NCI-H2171 (cell line): ENCODE data around the gene RUNX1.

Experiments used
- DNase-seq: peaks from one replicate; lab custom pipeline; 2025; lab: John Stamatoyannopoulos, UW

Gene RUNX1

GRCh38 chr21:35036465-35037383 lies 12.4 kb downstream of the RUNX1 start:
- DNase-seq = no peak

- DNase-seq = no peak
Measured at GRCh38 chr21:35035581-35035980, 13.5 kb downstream of the RUNX1 start.

GRCh38 chr21:35035116-35035515 lies 14.0 kb downstream of the RUNX1 start:
- DNase-seq = no peak

GRCh38 chr21:35034203-35034926 lies 14.7 kb downstream of the RUNX1 start:
- no peak for DNase-seq

- no peak for DNase-seq
Measured at GRCh38 chr21:35032474-35033263, 16.4 kb downstream of the RUNX1 start.

- DNase-seq = no peak
Measured at GRCh38 chr21:35028451-35028978, 20.6 kb downstream of the RUNX1 start.

- DNase-seq = no peak
Measured at GRCh38 chr21:35027563-35028450, 21.3 kb downstream of the RUNX1 start.

- DNase-seq = no peak
Measured at GRCh38 chr21:35026617-35027562, 22.2 kb downstream of the RUNX1 start.

GRCh38 chr21:35026153-35026500 lies 23.0 kb downstream of the RUNX1 start:
- DNase-seq = no peak

- no peak for DNase-seq
Measured at GRCh38 chr21:35025206-35026152, 23.6 kb downstream of the RUNX1 start.

GRCh38 chr21:35024513-35024912 lies 24.6 kb downstream of the RUNX1 start:
- DNase-seq = no peak

- no peak for DNase-seq
Measured at GRCh38 chr21:35024071-35024420, 25.1 kb downstream of the RUNX1 start.

- no peak for DNase-seq
Measured at GRCh38 chr21:35023396-35024070, 25.6 kb downstream of the RUNX1 start.

GRCh38 chr21:35021546-35021945 lies 27.6 kb downstream of the RUNX1 start:
- no peak for DNase-seq

- DNase-seq = no peak
Measured at GRCh38 chr21:35020902-35021301, 28.2 kb downstream of the RUNX1 start.

- DNase-seq = no peak
Measured at GRCh38 chr21:35020436-35020835, 28.7 kb downstream of the RUNX1 start.

- no peak for DNase-seq
Measured at GRCh38 chr21:35019631-35020032, 29.5 kb downstream of the RUNX1 start.

- DNase-seq = no peak
Measured at GRCh38 chr21:35017256-35017655, 31.8 kb downstream of the RUNX1 start.
